ENCODE data around the gene ZNF628.
A peak's percentile ranks its signal among the peaks of the same experiment; 100 is the strongest.

The ZNF628 gene

GRCh38 chr19:55452749-55453346 lies 23.6 kb upstream of the ZNF628 start (continued):
- TF ChIP-seq ZNF148 (tag by site-specific recombination; IDR thresholded peaks at IDR 0.05; ENCODE audit: borderline replicate concordance) (no peak), ZNF18 (tag by site-specific recombination; IDR thresholded peaks at IDR 0.05) (no peak), KLF8 (tag by site-specific recombination; IDR thresholded peaks at IDR 0.05) (no peak), SP2 (tag by site-specific recombination; IDR thresholded peaks at IDR 0.05) (peak; percentile 64), SP3 (tag by site-specific recombination; IDR thresholded peaks at IDR 0.05) (peak; percentile 23; the same call in 1 of the 2 replicates)
- TF ChIP-seq, protein P1, sequence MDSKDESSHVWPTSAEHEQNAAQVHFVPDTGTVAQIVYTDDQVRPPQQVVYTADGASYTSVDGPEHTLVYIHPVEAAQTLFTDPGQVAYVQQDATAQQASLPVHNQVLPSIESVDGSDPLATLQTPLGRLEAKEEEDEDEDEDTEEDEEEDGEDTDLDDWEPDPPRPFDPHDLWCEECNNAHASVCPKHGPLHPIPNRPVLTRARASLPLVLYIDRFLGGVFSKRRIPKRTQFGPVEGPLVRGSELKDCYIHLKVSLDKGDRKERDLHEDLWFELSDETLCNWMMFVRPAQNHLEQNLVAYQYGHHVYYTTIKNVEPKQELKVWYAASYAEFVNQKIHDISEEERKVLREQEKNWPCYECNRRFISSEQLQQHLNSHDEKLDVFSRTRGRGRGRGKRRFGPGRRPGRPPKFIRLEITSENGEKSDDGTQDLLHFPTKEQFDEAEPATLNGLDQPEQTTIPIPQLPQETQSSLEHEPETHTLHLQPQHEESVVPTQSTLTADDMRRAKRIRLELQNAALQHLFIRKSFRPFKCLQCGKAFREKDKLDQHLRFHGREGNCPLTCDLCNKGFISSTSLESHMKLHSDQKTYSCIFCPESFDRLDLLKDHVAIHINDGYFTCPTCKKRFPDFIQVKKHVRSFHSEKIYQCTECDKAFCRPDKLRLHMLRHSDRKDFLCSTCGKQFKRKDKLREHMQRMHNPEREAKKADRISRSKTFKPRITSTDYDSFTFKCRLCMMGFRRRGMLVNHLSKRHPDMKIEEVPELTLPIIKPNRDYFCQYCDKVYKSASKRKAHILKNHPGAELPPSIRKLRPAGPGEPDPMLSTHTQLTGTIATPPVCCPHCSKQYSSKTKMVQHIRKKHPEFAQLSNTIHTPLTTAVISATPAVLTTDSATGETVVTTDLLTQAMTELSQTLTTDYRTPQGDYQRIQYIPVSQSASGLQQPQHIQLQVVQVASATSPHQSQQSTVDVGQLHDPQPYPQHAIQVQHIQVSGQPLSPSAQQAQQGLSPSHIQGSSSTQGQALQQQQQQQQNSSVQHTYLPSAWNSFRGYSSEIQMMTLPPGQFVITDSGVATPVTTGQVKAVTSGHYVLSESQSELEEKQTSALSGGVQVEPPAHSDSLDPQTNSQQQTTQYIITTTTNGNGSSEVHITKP (tag by site-specific recombination; IDR thresholded peaks at IDR 0.05) = peak; percentile 86

DNA sequence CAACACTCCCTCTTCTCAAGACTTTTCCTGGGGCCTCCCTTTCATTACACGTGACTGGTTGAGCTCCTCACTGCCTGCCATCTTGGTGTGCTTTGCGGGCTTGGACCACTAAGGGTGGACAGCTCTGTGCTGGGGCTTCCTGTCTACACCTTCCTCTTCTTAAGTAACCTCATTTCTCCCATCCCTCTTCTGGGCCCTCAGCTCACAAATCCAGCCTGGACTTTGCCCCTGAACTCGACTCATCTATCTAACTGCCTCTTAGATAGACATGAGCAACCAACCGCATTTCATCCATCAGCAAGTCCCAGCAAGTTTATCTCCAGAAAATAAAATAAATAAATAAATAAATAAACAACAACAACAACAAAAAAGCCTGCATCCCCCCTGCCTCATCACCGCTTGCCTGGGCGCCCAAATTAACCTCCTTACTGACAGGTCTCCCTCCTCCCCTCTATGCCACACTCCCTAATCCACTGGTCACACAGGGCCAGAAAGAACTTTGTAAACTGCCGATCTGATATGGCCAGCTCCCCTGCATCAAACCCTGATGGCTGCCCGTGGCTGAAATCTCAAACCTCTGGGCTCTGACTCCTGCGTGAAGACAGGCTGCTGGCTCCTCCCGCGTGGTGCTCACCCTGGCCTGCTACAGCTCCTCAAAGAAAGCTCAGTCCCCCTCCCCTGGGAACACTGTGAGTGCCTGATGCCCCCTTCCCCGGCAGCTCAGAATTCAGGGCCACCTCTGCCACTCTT lies 22.7 kb upstream of the ZNF628 start:
- CTCF ChIA-PET = interaction anchor here (0.5 to 3.2 kb wide), 14 partner anchors 9 to 366 kb away, joined by 3 to 19 read pairs (median 4); no protein-coding TSS in a partner anchor
- Histone ChIP-seq H3K4me3 (ENCODE audit: low read depth, low read length) (no peak overlapping the region), H3K36me3 (ENCODE audit: control insufficient read depth in 2 of 2, insufficient read depth in 1 of 2, low read length in 2 of 2) (no peaks in the 10 kb centered on the region), H3K27ac (ENCODE audit: extremely low read depth, low read depth, low read length) (no peak overlapping the region), H3K9me3 (ENCODE audit: control insufficient read depth, insufficient read depth, low read depth, low read length) (no peaks in the 10 kb centered on the region), H3K4me1 (ENCODE audit: control insufficient read depth, insufficient read depth, low read length) (no peaks in the 10 kb centered on the region)
- POLR2A ChIA-PET = interaction anchor here (0.6 to 1.4 kb wide), 5 partner anchors 8 to 46 kb away, joined by 3 to 6 read pairs (median 4); partner anchors contain the start of genes ISOC2, SHISA7, UBE2S and ZNF628
- no peak for TF ChIP-seq ZNF274 (IDR thresholded peaks at IDR 0.05; ENCODE audit: low read length)
- no peak for TF ChIP-seq ZNF274 (tag by site-specific recombination; IDR thresholded peaks at IDR 0.05; ENCODE audit: borderline replicate concordance)
- TF ChIP-seq ZBTB6 (tag by site-specific recombination; IDR thresholded peaks at IDR 0.05) = no peak
- TF ChIP-seq ZFP41 (tag by site-specific recombination; IDR thresholded peaks at IDR 0.05; ENCODE audit: borderline replicate concordance) = no peak
- TF ChIP-seq ZNF221 (tag by site-specific recombination; IDR thresholded peaks at IDR 0.05; ENCODE audit: borderline replicate concordance) = no peak
- no peak for TF ChIP-seq ZNF140 (tag by site-specific recombination; IDR thresholded peaks at IDR 0.05)
- no peak for TF ChIP-seq ZNF174 (tag by site-specific recombination; IDR thresholded peaks at IDR 0.05)
- TF ChIP-seq, protein P2, sequence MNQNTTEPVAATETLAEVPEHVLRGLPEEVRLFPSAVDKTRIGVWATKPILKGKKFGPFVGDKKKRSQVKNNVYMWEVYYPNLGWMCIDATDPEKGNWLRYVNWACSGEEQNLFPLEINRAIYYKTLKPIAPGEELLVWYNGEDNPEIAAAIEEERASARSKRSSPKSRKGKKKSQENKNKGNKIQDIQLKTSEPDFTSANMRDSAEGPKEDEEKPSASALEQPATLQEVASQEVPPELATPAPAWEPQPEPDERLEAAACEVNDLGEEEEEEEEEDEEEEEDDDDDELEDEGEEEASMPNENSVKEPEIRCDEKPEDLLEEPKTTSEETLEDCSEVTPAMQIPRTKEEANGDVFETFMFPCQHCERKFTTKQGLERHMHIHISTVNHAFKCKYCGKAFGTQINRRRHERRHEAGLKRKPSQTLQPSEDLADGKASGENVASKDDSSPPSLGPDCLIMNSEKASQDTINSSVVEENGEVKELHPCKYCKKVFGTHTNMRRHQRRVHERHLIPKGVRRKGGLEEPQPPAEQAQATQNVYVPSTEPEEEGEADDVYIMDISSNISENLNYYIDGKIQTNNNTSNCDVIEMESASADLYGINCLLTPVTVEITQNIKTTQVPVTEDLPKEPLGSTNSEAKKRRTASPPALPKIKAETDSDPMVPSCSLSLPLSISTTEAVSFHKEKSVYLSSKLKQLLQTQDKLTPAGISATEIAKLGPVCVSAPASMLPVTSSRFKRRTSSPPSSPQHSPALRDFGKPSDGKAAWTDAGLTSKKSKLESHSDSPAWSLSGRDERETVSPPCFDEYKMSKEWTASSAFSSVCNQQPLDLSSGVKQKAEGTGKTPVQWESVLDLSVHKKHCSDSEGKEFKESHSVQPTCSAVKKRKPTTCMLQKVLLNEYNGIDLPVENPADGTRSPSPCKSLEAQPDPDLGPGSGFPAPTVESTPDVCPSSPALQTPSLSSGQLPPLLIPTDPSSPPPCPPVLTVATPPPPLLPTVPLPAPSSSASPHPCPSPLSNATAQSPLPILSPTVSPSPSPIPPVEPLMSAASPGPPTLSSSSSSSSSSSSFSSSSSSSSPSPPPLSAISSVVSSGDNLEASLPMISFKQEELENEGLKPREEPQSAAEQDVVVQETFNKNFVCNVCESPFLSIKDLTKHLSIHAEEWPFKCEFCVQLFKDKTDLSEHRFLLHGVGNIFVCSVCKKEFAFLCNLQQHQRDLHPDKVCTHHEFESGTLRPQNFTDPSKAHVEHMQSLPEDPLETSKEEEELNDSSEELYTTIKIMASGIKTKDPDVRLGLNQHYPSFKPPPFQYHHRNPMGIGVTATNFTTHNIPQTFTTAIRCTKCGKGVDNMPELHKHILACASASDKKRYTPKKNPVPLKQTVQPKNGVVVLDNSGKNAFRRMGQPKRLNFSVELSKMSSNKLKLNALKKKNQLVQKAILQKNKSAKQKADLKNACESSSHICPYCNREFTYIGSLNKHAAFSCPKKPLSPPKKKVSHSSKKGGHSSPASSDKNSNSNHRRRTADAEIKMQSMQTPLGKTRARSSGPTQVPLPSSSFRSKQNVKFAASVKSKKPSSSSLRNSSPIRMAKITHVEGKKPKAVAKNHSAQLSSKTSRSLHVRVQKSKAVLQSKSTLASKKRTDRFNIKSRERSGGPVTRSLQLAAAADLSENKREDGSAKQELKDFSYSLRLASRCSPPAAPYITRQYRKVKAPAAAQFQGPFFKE (tag by site-specific recombination; IDR thresholded peaks at IDR 0.05; ENCODE audit: borderline replicate concordance) = no peak
- no peak for TF ChIP-seq ZNF544 (tag by site-specific recombination; IDR thresholded peaks at IDR 0.05)
- no peak for TF ChIP-seq BCL11B (tag by site-specific recombination; IDR thresholded peaks at IDR 0.05; ENCODE audit: low read depth)
- TF ChIP-seq, protein P3, sequence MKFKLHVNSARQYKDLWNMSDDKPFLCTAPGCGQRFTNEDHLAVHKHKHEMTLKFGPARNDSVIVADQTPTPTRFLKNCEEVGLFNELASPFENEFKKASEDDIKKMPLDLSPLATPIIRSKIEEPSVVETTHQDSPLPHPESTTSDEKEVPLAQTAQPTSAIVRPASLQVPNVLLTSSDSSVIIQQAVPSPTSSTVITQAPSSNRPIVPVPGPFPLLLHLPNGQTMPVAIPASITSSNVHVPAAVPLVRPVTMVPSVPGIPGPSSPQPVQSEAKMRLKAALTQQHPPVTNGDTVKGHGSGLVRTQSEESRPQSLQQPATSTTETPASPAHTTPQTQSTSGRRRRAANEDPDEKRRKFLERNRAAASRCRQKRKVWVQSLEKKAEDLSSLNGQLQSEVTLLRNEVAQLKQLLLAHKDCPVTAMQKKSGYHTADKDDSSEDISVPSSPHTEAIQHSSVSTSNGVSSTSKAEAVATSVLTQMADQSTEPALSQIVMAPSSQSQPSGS (tag by site-specific recombination; IDR thresholded peaks at IDR 0.05; ENCODE audit: low read depth) = no peak

Data from HEK293 (cell line).